ENCODE results near the gene CFAP97.

The CFAP97 gene

DNA sequence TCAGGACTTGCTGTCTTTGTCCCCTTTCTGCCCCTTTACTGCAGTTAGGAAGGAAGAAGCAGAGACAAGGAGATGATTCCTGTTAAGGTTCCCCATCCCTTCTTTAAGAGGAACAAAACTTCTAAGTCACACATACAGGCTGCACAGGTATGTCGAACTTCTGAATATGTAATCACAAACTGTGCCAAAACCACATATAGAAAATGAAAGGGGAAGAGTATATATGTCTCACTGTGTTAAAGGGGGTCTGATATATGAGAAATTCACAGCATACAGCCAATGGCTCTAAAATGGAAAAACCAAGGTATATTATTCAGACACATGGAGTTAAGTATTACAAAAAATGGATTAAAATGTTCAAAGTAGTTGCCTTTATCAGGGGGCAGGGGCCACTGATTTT lies 11.7 kb downstream of the CFAP97 start:
- no peak overlapping the region for H3K27ac ChIP-seq

DNA sequence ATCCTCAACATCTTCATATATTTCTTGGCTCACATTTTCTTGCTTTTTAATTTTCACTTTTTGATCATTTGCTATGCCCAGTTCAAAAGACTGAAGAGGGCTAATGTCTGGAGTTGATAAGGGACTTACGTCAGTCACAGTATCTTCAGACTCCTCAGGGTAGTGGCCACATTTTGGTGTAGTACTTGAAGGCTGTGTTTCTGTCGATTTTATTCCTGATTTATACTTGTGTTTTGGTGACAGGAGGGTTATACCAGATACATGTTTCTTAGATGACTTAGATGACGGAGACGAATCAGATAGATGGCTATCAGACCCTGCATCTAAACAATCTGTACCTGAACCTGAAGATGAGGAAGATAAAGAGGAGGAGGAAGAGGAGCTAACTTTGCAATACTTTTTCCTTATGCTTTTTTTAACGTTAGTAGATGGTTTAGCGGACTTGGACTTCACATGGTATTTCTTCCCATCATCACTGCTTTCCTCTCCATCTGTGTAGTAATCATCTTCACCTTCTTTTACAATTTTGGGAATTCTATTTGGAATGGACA lies 13.4 kb downstream of the CFAP97 start:
- H3K36me3 ChIP-seq: no peaks in the 10 kb centered on the region
- no peak overlapping the region for H3K27ac ChIP-seq
- H3K9me3 ChIP-seq: no peaks in the 10 kb centered on the region
- no peak overlapping the region for H3K4me3 ChIP-seq (ENCODE audit: low read depth in 1 of 2, low read length in 1 of 2)
- H3K27me3 ChIP-seq: no peaks in the 10 kb centered on the region
- no peaks in the 10 kb centered on the region for H3K4me1 ChIP-seq (ENCODE audit: control insufficient read depth in 1 of 2, insufficient read depth in 1 of 2, low read depth in 1 of 2, low read length in 1 of 2)
- TF ChIP-seq, protein P1, sequence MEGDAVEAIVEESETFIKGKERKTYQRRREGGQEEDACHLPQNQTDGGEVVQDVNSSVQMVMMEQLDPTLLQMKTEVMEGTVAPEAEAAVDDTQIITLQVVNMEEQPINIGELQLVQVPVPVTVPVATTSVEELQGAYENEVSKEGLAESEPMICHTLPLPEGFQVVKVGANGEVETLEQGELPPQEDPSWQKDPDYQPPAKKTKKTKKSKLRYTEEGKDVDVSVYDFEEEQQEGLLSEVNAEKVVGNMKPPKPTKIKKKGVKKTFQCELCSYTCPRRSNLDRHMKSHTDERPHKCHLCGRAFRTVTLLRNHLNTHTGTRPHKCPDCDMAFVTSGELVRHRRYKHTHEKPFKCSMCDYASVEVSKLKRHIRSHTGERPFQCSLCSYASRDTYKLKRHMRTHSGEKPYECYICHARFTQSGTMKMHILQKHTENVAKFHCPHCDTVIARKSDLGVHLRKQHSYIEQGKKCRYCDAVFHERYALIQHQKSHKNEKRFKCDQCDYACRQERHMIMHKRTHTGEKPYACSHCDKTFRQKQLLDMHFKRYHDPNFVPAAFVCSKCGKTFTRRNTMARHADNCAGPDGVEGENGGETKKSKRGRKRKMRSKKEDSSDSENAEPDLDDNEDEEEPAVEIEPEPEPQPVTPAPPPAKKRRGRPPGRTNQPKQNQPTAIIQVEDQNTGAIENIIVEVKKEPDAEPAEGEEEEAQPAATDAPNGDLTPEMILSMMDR (IDR thresholded peaks at IDR 0.05): no peak

More for the DNA sequence above, 11.7 kb downstream of the CFAP97 start:
- H3K4me1 ChIP-seq (ENCODE audit: control insufficient read depth in 1 of 2, insufficient read depth in 1 of 2, low read depth in 1 of 2, low read length in 1 of 2): no peaks in the 10 kb centered on the region
- no peak overlapping the region for H3K4me3 ChIP-seq (ENCODE audit: low read depth in 1 of 2, low read length in 1 of 2)
- H3K36me3 ChIP-seq: no peaks in the 10 kb centered on the region
- TF ChIP-seq, protein P1 (IDR thresholded peaks at IDR 0.05): no peak
- H3K9me3 ChIP-seq: no peaks in the 10 kb centered on the region
- no peaks in the 10 kb centered on the region for H3K27me3 ChIP-seq

DNA sequence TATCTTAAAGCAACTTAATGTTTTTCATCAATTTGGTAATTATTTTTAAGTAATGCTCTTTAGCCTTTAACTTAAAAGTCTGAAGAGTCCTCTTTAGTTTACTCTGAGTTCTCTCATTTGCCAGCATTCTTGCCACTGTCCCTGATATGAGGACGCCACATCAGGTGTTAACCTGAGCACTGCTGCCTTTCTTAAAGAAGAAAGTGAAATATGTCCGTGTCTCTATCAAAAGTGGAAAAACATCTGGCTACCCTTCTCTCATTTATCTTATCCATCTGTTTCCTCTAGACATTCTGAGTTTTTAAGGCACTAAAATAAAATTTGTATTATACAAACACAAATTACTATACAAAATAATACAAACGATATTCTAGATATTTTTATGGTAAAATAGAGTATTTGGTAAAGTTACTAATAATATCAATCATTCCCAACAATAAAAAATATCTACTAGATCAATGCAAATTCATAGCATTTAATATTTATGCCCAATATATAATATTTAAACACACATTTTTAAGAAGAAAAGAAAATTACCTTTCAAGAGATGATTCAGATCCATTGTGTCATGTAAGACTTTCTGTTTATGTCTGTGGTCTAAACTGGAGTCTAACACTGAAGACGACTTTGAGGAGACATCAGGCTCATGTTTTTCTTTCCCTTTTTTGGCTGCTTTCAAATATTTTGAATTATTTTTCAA lies 14.0 kb downstream of the CFAP97 start:
- H3K27ac ChIP-seq: no peak overlapping the region
- H3K4me3 ChIP-seq (ENCODE audit: low read depth in 1 of 2, low read length in 1 of 2): no peak overlapping the region
- TF ChIP-seq, protein P1 (IDR thresholded peaks at IDR 0.05): no peak
- H3K4me1 ChIP-seq (ENCODE audit: control insufficient read depth in 1 of 2, insufficient read depth in 1 of 2, low read depth in 1 of 2, low read length in 1 of 2): no peaks in the 10 kb centered on the region
- no peaks in the 10 kb centered on the region for H3K36me3 ChIP-seq
- H3K27me3 ChIP-seq: no peaks in the 10 kb centered on the region
- no peaks in the 10 kb centered on the region for H3K9me3 ChIP-seq

GRCh38 chr4:185186769-185187168 lies 17.0 kb downstream of the CFAP97 start:
- TF ChIP-seq, protein P1 (IDR thresholded peaks at IDR 0.05): no peak
- Histone ChIP-seq H3K4me3 (ENCODE audit: low read depth in 1 of 2, low read length in 1 of 2) (no peak overlapping the region), H3K27ac (no peak overlapping the region), H3K4me1 (ENCODE audit: control insufficient read depth in 1 of 2, insufficient read depth in 1 of 2, low read depth in 1 of 2, low read length in 1 of 2) (no peaks in the 10 kb centered on the region), H3K27me3 (no peaks in the 10 kb centered on the region), H3K36me3 (no peaks in the 10 kb centered on the region), H3K9me3 (no peaks in the 10 kb centered on the region)

DNA sequence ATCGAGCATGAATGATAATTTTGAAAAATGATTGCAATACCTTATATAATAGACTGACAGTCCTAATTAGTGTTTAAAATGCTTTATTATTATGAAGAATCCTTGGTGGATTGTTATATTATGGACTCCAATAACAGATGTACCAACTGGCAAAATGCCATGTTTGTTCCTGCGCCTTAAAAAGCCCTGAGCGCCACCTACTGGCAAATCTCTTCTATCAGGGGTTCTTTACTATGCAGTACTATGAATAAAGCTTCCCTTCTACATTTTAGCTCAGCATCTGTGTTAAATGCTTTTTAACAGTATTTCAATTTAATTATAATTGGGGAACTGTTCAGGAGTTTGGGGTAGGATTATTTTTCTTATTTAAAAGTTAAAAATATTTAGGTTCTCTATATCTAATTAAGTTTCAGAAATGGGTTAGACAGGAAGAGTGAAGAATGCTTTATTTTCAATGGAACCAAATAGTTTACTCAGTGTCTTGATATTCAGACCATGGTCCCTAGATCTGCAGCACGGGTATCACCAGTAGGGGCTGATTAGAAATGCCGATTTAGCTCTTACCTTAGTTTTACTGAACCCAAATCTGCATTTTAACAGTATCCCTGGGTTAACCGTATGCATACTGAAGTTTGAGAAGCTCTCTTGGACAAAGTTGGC lies 20.0 kb downstream of the CFAP97 start:
- H3K27ac ChIP-seq: no peak overlapping the region
- H3K4me1 ChIP-seq (ENCODE audit: control insufficient read depth in 1 of 2, insufficient read depth in 1 of 2, low read depth in 1 of 2, low read length in 1 of 2): no peaks in the 10 kb centered on the region
- H3K9me3 ChIP-seq: no peaks in the 10 kb centered on the region
- TF ChIP-seq, protein P1 (IDR thresholded peaks at IDR 0.05): peak; percentile 15
- no peaks in the 10 kb centered on the region for H3K36me3 ChIP-seq
- H3K4me3 ChIP-seq (ENCODE audit: low read depth in 1 of 2, low read length in 1 of 2): no peak overlapping the region
- H3K27me3 ChIP-seq: no peaks in the 10 kb centered on the region
